Activated effector memory CD4-positive, alpha-beta T cell treated with anti-CD3 and anti-CD28 coated beads, Interleukin-2, amount 50 U/mL, for 16 hours (primary cell): ENCODE data around the gene WDR17.

Experiments used
- DNase-seq: peaks from one replicate; pipeline ENCODE4 v3.0.0-alpha.2; 2020

Gene WDR17

GRCh38 chr4:176065435-176066291 lies at the start of gene WDR17:
WDR17 (plus strand) TSS chr4:176065841; CDS start chr4:176111581, 45,740 bp downstream.
- peak; percentile 86 for DNase-seq

- no peak for DNase-seq
Observed at GRCh38 chr4:176016601-176017000, 49.0 kb upstream of the WDR17 start.

GRCh38 chr4:176020481-176021085 lies 45.1 kb upstream of the WDR17 start:
- DNase-seq = no peak

- DNase-seq = no peak
Observed at GRCh38 chr4:176030391-176030790, 35.2 kb upstream of the WDR17 start.

- no peak for DNase-seq
Observed at GRCh38 chr4:176031922-176032321, 33.7 kb upstream of the WDR17 start.

GRCh38 chr4:176032454-176032853 lies 33.2 kb upstream of the WDR17 start:
- DNase-seq = no peak

GRCh38 chr4:176034499-176034898 lies 31.1 kb upstream of the WDR17 start:
- DNase-seq = no peak

GRCh38 chr4:176034936-176035335 lies 30.7 kb upstream of the WDR17 start:
- DNase-seq = no peak

GRCh38 chr4:176036585-176037205 lies 28.9 kb upstream of the WDR17 start:
- DNase-seq = no peak

- no peak for DNase-seq
Observed at GRCh38 chr4:176038789-176039188, 26.9 kb upstream of the WDR17 start.

- no peak for DNase-seq
Observed at GRCh38 chr4:176042195-176042594, 23.4 kb upstream of the WDR17 start.

GRCh38 chr4:176043838-176044588 lies 21.6 kb upstream of the WDR17 start:
- no peak for DNase-seq

- DNase-seq = no peak
Observed at GRCh38 chr4:176044589-176044951, 21.1 kb upstream of the WDR17 start.

- no peak for DNase-seq
Observed at GRCh38 chr4:176048631-176049030, 17.0 kb upstream of the WDR17 start.

GRCh38 chr4:176052744-176053143 lies 12.9 kb upstream of the WDR17 start:
- no peak for DNase-seq

- DNase-seq = no peak
Observed at GRCh38 chr4:176053785-176054184, 11.9 kb upstream of the WDR17 start.

GRCh38 chr4:176054942-176055341 lies 10.7 kb upstream of the WDR17 start:
- no peak for DNase-seq

GRCh38 chr4:176063718-176064117 lies 1.9 kb upstream of the WDR17 start:
- DNase-seq = no peak

GRCh38 chr4:176064539-176064938 lies 1.1 kb upstream of the WDR17 start:
- no peak for DNase-seq

GRCh38 chr4:176066757-176067156 lies 1.1 kb downstream of the WDR17 start:
- no peak for DNase-seq

- no peak for DNase-seq
Observed at GRCh38 chr4:176077561-176077960, 11.9 kb downstream of the WDR17 start.

GRCh38 chr4:176084769-176085168 lies 19.1 kb downstream of the WDR17 start:
- DNase-seq = no peak

GRCh38 chr4:176090115-176090514 lies 24.5 kb downstream of the WDR17 start:
- no peak for DNase-seq
